ENCODE measurements around the gene GALNTL6.

GALNTL6 gene

DNA sequence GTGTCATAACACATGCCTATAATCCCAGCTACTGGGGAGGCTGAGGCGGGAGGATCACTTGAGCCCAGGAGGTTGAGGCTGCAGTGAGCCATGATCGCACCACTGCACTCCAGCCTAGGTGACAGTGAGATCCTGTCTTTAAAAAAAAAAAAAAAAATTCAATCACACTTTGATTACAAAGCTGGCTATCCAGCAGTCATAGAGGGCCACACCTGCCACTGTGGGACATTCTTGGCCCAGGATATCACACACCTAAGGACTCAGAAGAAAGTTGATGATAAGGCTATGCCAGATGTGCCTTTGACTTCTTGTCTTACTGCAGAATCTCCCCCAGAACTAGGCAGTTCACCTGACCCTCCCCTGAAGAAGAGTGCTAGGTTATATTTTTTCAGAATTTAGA, 1232.9 kb downstream of the GALNTL6 start:
- peak overlapping the region; percentile 97 for H2AK5ac ChIP-seq (ENCODE audit: low read length, severe bottlenecking)
- no peak overlapping the region for H2AFZ ChIP-seq (ENCODE audit: low read depth, low read length)
- no peak overlapping the region for H2BK120ac ChIP-seq (ENCODE audit: low read depth, low read length)
- H3K9me3 ChIP-seq (ENCODE audit: control insufficient read depth, low read length) = no peaks in the 10 kb centered on the region
- H3K27ac ChIP-seq (ENCODE audit: low read length, poor library complexity, severe bottlenecking) = peak overlapping the region; percentile 71
- no peak overlapping the region for H2BK15ac ChIP-seq (ENCODE audit: low read depth, poor library complexity, severe bottlenecking)
- no peak overlapping the region for H3K23ac ChIP-seq (ENCODE audit: low read length in 2 of 2)
- 100% methylated on average over 2 of the region's 2 CpGs for WGBS
- H3K4ac ChIP-seq (ENCODE audit: low read depth in 1 of 2, low read length in 2 of 2) = no peak overlapping the region
- no peak overlapping the region for H4K91ac ChIP-seq (ENCODE audit: low read length)
- no peaks in the 10 kb centered on the region for H3K36me3 ChIP-seq (ENCODE audit: control insufficient read depth in 1 of 2, insufficient read depth in 2 of 2, low read depth in 1 of 2, low read length in 2 of 2)
- no peak overlapping the region for H2BK12ac ChIP-seq (ENCODE audit: low read length in 2 of 2)
- H3K4me1 ChIP-seq (ENCODE audit: control insufficient read depth, insufficient read depth, low read depth, low read length) = peaks cover 5% of the 10 kb centered on the region
- H2BK5ac ChIP-seq (ENCODE audit: low read depth, low read length, poor library complexity, severe bottlenecking) = peak overlapping the region; percentile 61
- no peaks in the 10 kb centered on the region for H3K79me1 ChIP-seq (replicated peaks; ENCODE audit: low read length, poor library complexity, severe bottlenecking)
- H3K27me3 ChIP-seq (ENCODE audit: control insufficient read depth in 1 of 2, insufficient read depth in 1 of 2, low read length in 2 of 2) = no peaks in the 10 kb centered on the region
- H3K18ac ChIP-seq (ENCODE audit: low read depth in 1 of 2, low read length in 2 of 2) = no peak overlapping the region
- H3K4me3 ChIP-seq (ENCODE audit: insufficient read depth in 1 of 2, low read depth in 1 of 2, low read length in 2 of 2) = no peak overlapping the region
- no peak overlapping the region for H3K14ac ChIP-seq (ENCODE audit: low read length in 2 of 2)
- H4K8ac ChIP-seq (ENCODE audit: low read length) = no peak overlapping the region
- H3K9ac ChIP-seq (ENCODE audit: low read length) = no peak overlapping the region
- no peak overlapping the region for H3K4me2 ChIP-seq (ENCODE audit: low read length, poor library complexity, severe bottlenecking)
- DNase-seq = no peak

DNA sequence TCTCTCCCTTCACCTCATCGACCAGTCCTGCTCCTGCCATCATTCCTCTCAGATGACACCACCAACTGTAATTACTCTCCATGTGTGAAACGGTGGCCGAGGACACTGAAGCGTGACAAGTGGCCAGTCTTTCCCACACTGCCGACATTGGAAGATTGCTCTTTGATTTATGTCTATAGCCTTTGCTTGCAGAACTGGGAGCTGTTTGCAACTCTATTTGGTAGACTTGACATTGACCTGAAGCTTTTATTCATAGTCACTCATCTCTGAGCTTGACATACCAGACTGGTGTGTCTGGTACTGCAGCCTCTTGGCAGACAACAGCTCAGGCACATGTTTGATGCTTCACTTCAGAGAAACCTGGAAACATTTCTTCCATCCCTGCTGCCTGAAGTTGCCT, 1233.6 kb downstream of the GALNTL6 start:
- Histone ChIP-seq H2AK5ac (ENCODE audit: low read length, severe bottlenecking) (no peak overlapping the region), H2BK15ac (ENCODE audit: low read depth, poor library complexity, severe bottlenecking) (no peak overlapping the region), H3K9ac (ENCODE audit: low read length) (no peak overlapping the region), H3K36me3 (ENCODE audit: control insufficient read depth in 1 of 2, insufficient read depth in 2 of 2, low read depth in 1 of 2, low read length in 2 of 2) (no peaks in the 10 kb centered on the region), H3K4ac (ENCODE audit: low read depth in 1 of 2, low read length in 2 of 2) (no peak overlapping the region), H3K27me3 (ENCODE audit: control insufficient read depth in 1 of 2, insufficient read depth in 1 of 2, low read length in 2 of 2) (no peaks in the 10 kb centered on the region), H3K18ac (ENCODE audit: low read depth in 1 of 2, low read length in 2 of 2) (no peak overlapping the region), H2BK120ac (ENCODE audit: low read depth, low read length) (no peak overlapping the region), H3K4me2 (ENCODE audit: low read length, poor library complexity, severe bottlenecking) (no peak overlapping the region), H3K79me1 (replicated peaks; ENCODE audit: low read length, poor library complexity, severe bottlenecking) (no peaks in the 10 kb centered on the region), H3K14ac (ENCODE audit: low read length in 2 of 2) (no peak overlapping the region), H4K8ac (ENCODE audit: low read length) (no peak overlapping the region), H3K4me1 (ENCODE audit: control insufficient read depth, insufficient read depth, low read depth, low read length) (peaks cover 5% of the 10 kb centered on the region), H2BK12ac (ENCODE audit: low read length in 2 of 2) (no peak overlapping the region), H3K23ac (ENCODE audit: low read length in 2 of 2) (no peak overlapping the region), H2AFZ (ENCODE audit: low read depth, low read length) (no peak overlapping the region), H3K4me3 (ENCODE audit: insufficient read depth in 1 of 2, low read depth in 1 of 2, low read length in 2 of 2) (no peak overlapping the region), H3K9me3 (ENCODE audit: control insufficient read depth, low read length) (no peaks in the 10 kb centered on the region), H4K91ac (ENCODE audit: low read length) (no peak overlapping the region), H3K27ac (ENCODE audit: low read length, poor library complexity, severe bottlenecking) (peak overlapping the region; percentile 92), H2BK5ac (ENCODE audit: low read depth, low read length, poor library complexity, severe bottlenecking) (no peak overlapping the region)
- 20% methylated on average over 5 of the region's 5 CpGs for WGBS
- peak; percentile 11 for DNase-seq

DNA sequence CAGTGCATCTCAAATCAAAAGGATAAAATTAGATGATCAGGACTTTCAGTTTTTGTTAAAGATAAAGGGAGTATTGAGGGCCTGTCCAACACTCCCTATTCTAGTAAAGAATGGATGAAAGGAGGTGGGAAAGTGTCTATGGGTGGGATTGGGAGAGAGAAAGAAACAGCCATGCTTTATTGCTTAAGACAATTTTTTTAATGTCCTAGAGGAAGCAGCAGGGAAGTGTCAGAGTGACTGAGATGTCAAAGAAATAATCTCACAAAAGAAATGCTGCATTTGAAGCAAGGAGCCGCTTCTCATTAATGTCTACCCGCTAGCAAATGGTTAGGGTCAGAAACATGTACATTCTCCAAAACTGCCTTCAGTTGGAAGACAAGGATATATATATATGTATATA, 1238.0 kb downstream of the GALNTL6 start:
- Histone ChIP-seq H3K9me3 (ENCODE audit: control insufficient read depth, low read length) (no peaks in the 10 kb centered on the region), H3K4me1 (ENCODE audit: control insufficient read depth, insufficient read depth, low read depth, low read length) (peaks cover 5% of the 10 kb centered on the region), H2BK5ac (ENCODE audit: low read depth, low read length, poor library complexity, severe bottlenecking) (no peak overlapping the region), H3K4me3 (ENCODE audit: insufficient read depth in 1 of 2, low read depth in 1 of 2, low read length in 2 of 2) (no peak overlapping the region), H2AFZ (ENCODE audit: low read depth, low read length) (no peak overlapping the region), H2AK5ac (ENCODE audit: low read length, severe bottlenecking) (no peak overlapping the region), H3K27ac (ENCODE audit: low read length, poor library complexity, severe bottlenecking) (no peak overlapping the region), H3K4ac (ENCODE audit: low read depth in 1 of 2, low read length in 2 of 2) (no peak overlapping the region), H3K9ac (ENCODE audit: low read length) (no peak overlapping the region), H3K23ac (ENCODE audit: low read length in 2 of 2) (no peak overlapping the region), H3K79me1 (replicated peaks; ENCODE audit: low read length, poor library complexity, severe bottlenecking) (no peaks in the 10 kb centered on the region), H3K36me3 (ENCODE audit: control insufficient read depth in 1 of 2, insufficient read depth in 2 of 2, low read depth in 1 of 2, low read length in 2 of 2) (no peaks in the 10 kb centered on the region), H4K8ac (ENCODE audit: low read length) (no peak overlapping the region), H2BK15ac (ENCODE audit: low read depth, poor library complexity, severe bottlenecking) (no peak overlapping the region), H2BK120ac (ENCODE audit: low read depth, low read length) (no peak overlapping the region), H3K27me3 (ENCODE audit: control insufficient read depth in 1 of 2, insufficient read depth in 1 of 2, low read length in 2 of 2) (no peaks in the 10 kb centered on the region), H2BK12ac (ENCODE audit: low read length in 2 of 2) (no peak overlapping the region), H4K91ac (ENCODE audit: low read length) (no peak overlapping the region), H3K18ac (ENCODE audit: low read depth in 1 of 2, low read length in 2 of 2) (no peak overlapping the region), H3K14ac (ENCODE audit: low read length in 2 of 2) (no peak overlapping the region), H3K4me2 (ENCODE audit: low read length, poor library complexity, severe bottlenecking) (no peak overlapping the region)
- no peak for DNase-seq
- 100% methylated on average over 2 of the region's 2 CpGs for WGBS

DNA sequence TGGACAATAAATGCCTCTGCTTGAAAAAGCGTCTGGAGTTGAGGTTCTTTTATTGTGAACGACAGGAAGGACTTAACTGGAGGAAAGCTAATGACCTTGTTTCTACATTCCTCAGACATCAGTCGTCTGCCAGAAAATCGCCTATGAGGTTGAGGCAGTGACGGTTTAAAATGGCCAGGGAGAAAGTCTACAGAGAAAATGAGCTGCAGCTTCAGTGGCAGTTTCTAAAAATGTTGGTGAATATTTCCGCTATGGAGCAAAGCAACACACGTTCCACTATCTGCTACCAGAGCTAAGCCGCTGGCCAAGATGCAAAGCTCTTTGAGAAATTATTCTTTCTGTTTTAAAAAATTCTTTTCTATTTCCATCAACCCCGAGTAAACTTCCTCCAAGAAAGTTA, 1238.5 kb downstream of the GALNTL6 start:
- Histone ChIP-seq H4K8ac (ENCODE audit: low read length) (no peak overlapping the region), H3K9me3 (ENCODE audit: control insufficient read depth, low read length) (no peaks in the 10 kb centered on the region), H4K91ac (ENCODE audit: low read length) (no peak overlapping the region), H2BK5ac (ENCODE audit: low read depth, low read length, poor library complexity, severe bottlenecking) (no peak overlapping the region), H3K4me1 (ENCODE audit: control insufficient read depth, insufficient read depth, low read depth, low read length) (peaks cover 5% of the 10 kb centered on the region), H3K27me3 (ENCODE audit: control insufficient read depth in 1 of 2, insufficient read depth in 1 of 2, low read length in 2 of 2) (no peaks in the 10 kb centered on the region), H3K18ac (ENCODE audit: low read depth in 1 of 2, low read length in 2 of 2) (no peak overlapping the region), H3K4me2 (ENCODE audit: low read length, poor library complexity, severe bottlenecking) (no peak overlapping the region), H2BK15ac (ENCODE audit: low read depth, poor library complexity, severe bottlenecking) (no peak overlapping the region), H3K27ac (ENCODE audit: low read length, poor library complexity, severe bottlenecking) (no peak overlapping the region), H2BK120ac (ENCODE audit: low read depth, low read length) (no peak overlapping the region), H3K36me3 (ENCODE audit: control insufficient read depth in 1 of 2, insufficient read depth in 2 of 2, low read depth in 1 of 2, low read length in 2 of 2) (no peaks in the 10 kb centered on the region), H3K23ac (ENCODE audit: low read length in 2 of 2) (no peak overlapping the region), H2BK12ac (ENCODE audit: low read length in 2 of 2) (no peak overlapping the region), H3K14ac (ENCODE audit: low read length in 2 of 2) (no peak overlapping the region), H2AK5ac (ENCODE audit: low read length, severe bottlenecking) (no peak overlapping the region), H3K9ac (ENCODE audit: low read length) (peak overlapping the region; percentile 40), H3K4ac (ENCODE audit: low read depth in 1 of 2, low read length in 2 of 2) (no peak overlapping the region), H3K79me1 (replicated peaks; ENCODE audit: low read length, poor library complexity, severe bottlenecking) (no peaks in the 10 kb centered on the region), H3K4me3 (ENCODE audit: insufficient read depth in 1 of 2, low read depth in 1 of 2, low read length in 2 of 2) (no peak overlapping the region), H2AFZ (ENCODE audit: low read depth, low read length) (no peak overlapping the region)
- 24% methylated on average over 8 of the region's 9 CpGs for WGBS
- DNase-seq = peak; percentile 14
